DMS114 treated with DMSO at 0.1 percent for 48 hours (cell line): Measurements from ENCODE around the gene COQ5.

Experiments used
- DNase-seq: peaks from one replicate; lab custom pipeline; 2025; ENCODE audit not compliant: unreplicated experiment; lab: John Stamatoyannopoulos, UW

COQ5 gene

GRCh38 chr12:120485961-120486881, 42.7 kb downstream of the COQ5 start:
- no peak for DNase-seq

GRCh38 chr12:120483621-120484020, 45.3 kb downstream of the COQ5 start:
- DNase-seq, result no peak

- DNase-seq, result no peak
Observed at GRCh38 chr12:120481022-120481767, 47.8 kb downstream of the COQ5 start.

- DNase-seq, result no peak
Observed at GRCh38 chr12:120480211-120480610, 48.7 kb downstream of the COQ5 start.

- DNase-seq, result no peak
Observed at GRCh38 chr12:120479458-120479857, 49.5 kb downstream of the COQ5 start.

GRCh38 chr12:120475643-120476042, 53.3 kb downstream of the COQ5 start:
- no peak for DNase-seq

GRCh38 chr12:120474616-120474960, 54.4 kb downstream of the COQ5 start:
- no peak for DNase-seq

GRCh38 chr12:120473807-120474615, 54.9 kb downstream of the COQ5 start:
- DNase-seq, result no peak

- DNase-seq, result no peak
Observed at GRCh38 chr12:120472521-120472920, 56.4 kb downstream of the COQ5 start.

GRCh38 chr12:120470150-120470784, 58.7 kb downstream of the COQ5 start:
- no peak for DNase-seq

GRCh38 chr12:120469450-120470149, 59.4 kb downstream of the COQ5 start, which contains the start of gene SRSF9:
Gene SRSF9, minus strand, starts transcription at chr12:120469748. Its CDS starts 139 bp downstream, at chr12:120469609.
- DNase-seq, result peak; percentile 91

- DNase-seq, result no peak
Observed at GRCh38 chr12:120468821-120469449, 60.0 kb downstream of the COQ5 start.

- no peak for DNase-seq
Observed at GRCh38 chr12:120468325-120468820, 60.6 kb downstream of the COQ5 start.

GRCh38 chr12:120467439-120467838, 61.5 kb downstream of the COQ5 start:
- DNase-seq, result no peak

- peak; percentile 60 for DNase-seq
Observed at GRCh38 chr12:120466560-120467315, 62.2 kb downstream of the COQ5 start.

GRCh38 chr12:120465756-120466155, 63.2 kb downstream of the COQ5 start:
- DNase-seq, result no peak

GRCh38 chr12:120463712-120464111, 65.2 kb downstream of the COQ5 start:
- DNase-seq, result no peak

- DNase-seq, result no peak
Observed at GRCh38 chr12:120462099-120462640, 66.8 kb downstream of the COQ5 start.
